Measurements from ENCODE around the gene ZNF423.

Gene ZNF423

DNA sequence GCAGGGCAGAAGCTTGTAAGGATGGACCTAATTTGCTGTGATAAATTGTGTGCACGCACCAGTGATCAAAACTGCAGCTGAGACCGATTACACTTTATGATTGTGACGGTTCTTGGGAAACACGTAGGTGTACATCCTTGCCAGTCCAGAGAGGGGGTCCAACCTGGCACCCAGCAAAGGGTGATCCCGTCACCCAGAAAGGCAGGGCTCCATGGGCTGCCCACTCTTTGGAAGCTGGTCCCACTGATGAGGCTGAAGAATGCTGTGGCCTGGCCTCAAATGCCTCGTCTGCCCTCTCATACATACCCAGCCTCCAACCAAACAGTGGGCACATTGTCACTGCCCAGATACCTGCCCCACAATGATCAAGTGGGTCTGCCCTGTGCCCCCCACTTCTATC is 350.4 kb downstream of the ZNF423 start:
- no peak for DNase-seq
- Histone ChIP-seq H3K4me3 (ENCODE audit: low read depth, low read length) (no peak overlapping the region), H3K27ac (no peak overlapping the region), H3K36me3 (no peaks in the 10 kb centered on the region), H3K27me3 (ENCODE audit: insufficient read depth, low read depth, severe bottlenecking) (no peaks in the 10 kb centered on the region), H3K9me3 (ENCODE audit: severe bottlenecking) (no peaks in the 10 kb centered on the region)
- TF ChIP-seq, protein P1, sequence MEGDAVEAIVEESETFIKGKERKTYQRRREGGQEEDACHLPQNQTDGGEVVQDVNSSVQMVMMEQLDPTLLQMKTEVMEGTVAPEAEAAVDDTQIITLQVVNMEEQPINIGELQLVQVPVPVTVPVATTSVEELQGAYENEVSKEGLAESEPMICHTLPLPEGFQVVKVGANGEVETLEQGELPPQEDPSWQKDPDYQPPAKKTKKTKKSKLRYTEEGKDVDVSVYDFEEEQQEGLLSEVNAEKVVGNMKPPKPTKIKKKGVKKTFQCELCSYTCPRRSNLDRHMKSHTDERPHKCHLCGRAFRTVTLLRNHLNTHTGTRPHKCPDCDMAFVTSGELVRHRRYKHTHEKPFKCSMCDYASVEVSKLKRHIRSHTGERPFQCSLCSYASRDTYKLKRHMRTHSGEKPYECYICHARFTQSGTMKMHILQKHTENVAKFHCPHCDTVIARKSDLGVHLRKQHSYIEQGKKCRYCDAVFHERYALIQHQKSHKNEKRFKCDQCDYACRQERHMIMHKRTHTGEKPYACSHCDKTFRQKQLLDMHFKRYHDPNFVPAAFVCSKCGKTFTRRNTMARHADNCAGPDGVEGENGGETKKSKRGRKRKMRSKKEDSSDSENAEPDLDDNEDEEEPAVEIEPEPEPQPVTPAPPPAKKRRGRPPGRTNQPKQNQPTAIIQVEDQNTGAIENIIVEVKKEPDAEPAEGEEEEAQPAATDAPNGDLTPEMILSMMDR (IDR thresholded peaks at IDR 0.05; ENCODE audit: low read depth, low read length), result no peak

DNA sequence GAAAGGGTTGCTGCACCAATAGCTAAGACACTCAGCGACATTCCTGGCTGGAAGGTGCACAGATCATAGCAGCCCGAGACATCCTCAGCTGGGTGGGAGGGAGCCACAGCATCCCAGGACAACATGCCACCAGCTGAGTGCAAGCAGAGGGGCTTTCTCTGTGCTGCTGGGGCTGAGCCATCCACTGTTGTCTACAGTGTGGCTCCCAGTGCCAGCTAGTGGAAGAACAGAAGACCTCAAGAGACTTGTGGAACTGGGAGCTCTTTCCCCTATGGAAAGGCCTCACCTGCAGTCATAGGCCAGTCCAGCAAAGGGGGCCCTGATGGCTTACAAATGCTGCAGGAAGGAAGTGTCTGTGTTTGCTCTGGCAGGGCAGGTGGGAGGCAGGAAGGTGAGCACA is 351.3 kb downstream of the ZNF423 start:
- Histone ChIP-seq H3K27ac (no peak overlapping the region), H3K4me3 (ENCODE audit: low read depth, low read length) (no peak overlapping the region), H3K36me3 (no peaks in the 10 kb centered on the region), H3K27me3 (ENCODE audit: insufficient read depth, low read depth, severe bottlenecking) (no peaks in the 10 kb centered on the region), H3K9me3 (ENCODE audit: severe bottlenecking) (no peaks in the 10 kb centered on the region)
- no peak for DNase-seq
- TF ChIP-seq, protein P1 (IDR thresholded peaks at IDR 0.05; ENCODE audit: low read depth, low read length), result no peak

- TF ChIP-seq, protein P1 (IDR thresholded peaks at IDR 0.05; ENCODE audit: low read depth, low read length), result no peak
- Histone ChIP-seq H3K36me3 (no peaks in the 10 kb centered on the region), H3K27ac (no peak overlapping the region), H3K9me3 (ENCODE audit: severe bottlenecking) (no peaks in the 10 kb centered on the region), H3K4me3 (ENCODE audit: low read depth, low read length) (no peak overlapping the region), H3K27me3 (ENCODE audit: insufficient read depth, low read depth, severe bottlenecking) (no peaks in the 10 kb centered on the region)
- no peak for DNase-seq
Observed at GRCh38 chr16:49504023-49504364, 351.9 kb downstream of the ZNF423 start.

DNA sequence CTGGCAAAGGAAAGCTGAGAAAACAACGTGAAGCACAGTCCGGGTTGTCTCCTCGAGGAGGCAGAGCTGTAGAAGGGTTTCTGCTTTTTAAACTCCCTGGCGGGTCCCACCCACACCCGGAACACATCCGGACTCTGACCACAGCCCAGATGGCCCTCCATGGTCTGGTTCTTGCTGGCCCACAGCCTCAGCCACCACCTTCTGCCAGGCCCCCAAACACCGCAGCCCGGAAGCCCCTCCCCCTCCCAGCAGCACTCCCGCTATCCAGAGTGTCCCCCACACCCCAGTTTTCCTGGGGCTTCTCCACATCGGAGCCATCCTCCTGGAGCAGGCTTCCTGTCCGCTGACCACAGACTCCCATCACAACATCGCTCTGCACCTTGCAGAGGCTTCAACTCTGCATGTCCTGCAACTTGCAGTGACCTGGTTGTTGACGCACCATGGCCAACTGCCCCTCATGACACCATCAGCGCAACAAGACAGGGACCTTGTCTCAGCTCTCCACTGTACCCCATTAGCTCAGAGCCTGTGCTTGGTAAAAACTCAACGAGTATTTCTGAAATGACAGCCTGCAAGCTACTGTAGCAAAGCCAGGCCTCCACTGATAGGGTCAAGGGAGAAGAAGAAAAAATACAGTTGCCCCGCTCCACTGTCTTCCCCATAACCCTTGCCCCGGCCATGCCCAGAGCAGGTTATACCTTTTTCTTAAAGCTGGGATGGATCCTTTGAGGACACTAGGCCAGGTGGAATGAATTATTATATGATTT is 352.5 kb downstream of the ZNF423 start:
- H3K36me3 ChIP-seq, result no peaks in the 10 kb centered on the region
- no peaks in the 10 kb centered on the region for H3K27me3 ChIP-seq (ENCODE audit: insufficient read depth, low read depth, severe bottlenecking)
- no peaks in the 10 kb centered on the region for H3K9me3 ChIP-seq (ENCODE audit: severe bottlenecking)
- H3K27ac ChIP-seq, result no peak overlapping the region
- no peak for DNase-seq
- TF ChIP-seq, protein P1 (IDR thresholded peaks at IDR 0.05; ENCODE audit: low read depth, low read length), result no peak
- H3K4me3 ChIP-seq (ENCODE audit: low read depth, low read length), result no peak overlapping the region

DNA sequence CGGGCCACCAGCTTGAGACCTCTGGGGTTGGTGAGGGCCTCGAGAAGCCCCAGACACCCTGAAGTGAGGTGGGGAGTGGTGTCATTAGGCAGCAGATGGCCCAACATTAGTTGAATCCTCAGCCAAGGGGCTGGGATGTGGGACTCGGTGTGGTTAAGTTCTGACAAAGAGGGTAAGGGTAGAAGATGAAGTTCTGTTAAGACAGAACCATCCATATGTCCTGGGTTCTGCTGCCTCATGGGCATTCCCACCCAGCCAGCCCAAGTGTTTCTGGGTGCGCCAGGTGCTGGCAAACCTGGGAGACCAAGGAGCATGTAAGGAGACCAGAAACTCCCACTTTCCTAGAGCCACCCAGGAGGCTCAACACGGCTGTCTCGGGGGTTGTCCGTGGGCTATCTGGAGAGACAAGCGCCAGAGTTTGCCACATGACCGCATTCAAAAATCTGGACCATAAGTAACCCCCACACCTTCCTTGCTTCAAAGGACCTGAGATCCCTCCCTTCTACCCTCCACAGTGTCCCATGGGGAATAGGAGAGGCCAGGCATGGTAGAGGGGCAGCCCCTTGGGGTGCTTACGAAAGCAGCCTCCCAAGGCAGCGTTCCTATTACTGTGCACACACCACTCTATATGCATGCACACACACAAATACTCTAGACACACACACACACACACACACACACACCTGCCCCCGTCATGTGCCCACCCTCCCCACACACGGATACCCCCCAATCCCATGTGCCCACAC is 353.6 kb downstream of the ZNF423 start:
- no peak for DNase-seq
- Histone ChIP-seq H3K9me3 (ENCODE audit: severe bottlenecking) (no peaks in the 10 kb centered on the region), H3K4me3 (ENCODE audit: low read depth, low read length) (no peak overlapping the region), H3K36me3 (no peaks in the 10 kb centered on the region), H3K27me3 (ENCODE audit: insufficient read depth, low read depth, severe bottlenecking) (no peaks in the 10 kb centered on the region), H3K27ac (no peak overlapping the region)
- TF ChIP-seq, protein P1 (IDR thresholded peaks at IDR 0.05; ENCODE audit: low read depth, low read length), result no peak
